ENCODE data around the gene SDHA. TPM values are rescaled to one million over a fixed set of nuclear protein-coding genes. Genes with fewer than 3 reads are reported as not detected.
A peak's percentile ranks its signal among the peaks of the same experiment; 100 is the strongest.

The SDHA gene
- total and polyA plus RNA-seq, 9 of the 15 experiments (the other 6 are each of a cell fraction or from before 2014, with no cell fraction given), result 82.9 to 191 (median 130) TPM

GRCh38 chr5:206406-206805 lies 11.7 kb upstream of the SDHA start:
- intact Hi-C loops (cut with micrococcal nuclease), result no loop called here
- H3K9ac ChIP-seq (ENCODE audit: insufficient read depth in 1 of 2, low read depth in 2 of 2, low read length in 2 of 2), result 0 out of 4 replicates have a peak overlapping the region, but pooled peaks of 1 of the 2 experiments have one; percentile 32
- peaks cover 31% of the 10 kb centered on the region for H4K20me1 ChIP-seq (replicated peaks; ENCODE audit: control insufficient read depth, insufficient read depth, low read length)
- ChIA-PET POLR2A (interaction anchor here (1.0 to 1.3 kb wide), 2 partner anchors 8 to 12 kb away, joined by 3 read pairs; no protein-coding TSS in a partner anchor), CTCF (ENCODE audit: low intra/inter-chr PET ratio) (no interaction called here)
- H3K27me3 ChIP-seq (ENCODE audit: control insufficient read depth in 2 of 2, insufficient read depth in 2 of 2, low read length in 2 of 2), result no peaks in the 10 kb centered on the region
- no peak overlapping the region for H3K4me3 ChIP-seq
- 74% methylated on average over 11 of the region's 11 CpGs for WGBS (ENCODE audit: insufficient coverage, low coverage, missing lambda C conversion rate)
- peak overlapping the region; percentile 60; the same call in 1 of the 2 replicates for H3K4me2 ChIP-seq (ENCODE audit: insufficient read depth, low read length)
- in situ Hi-C loops (cut with MboI), result no loop called here
- FAIRE-seq (peak; percentile 44), DNase-seq (ENCODE audit: extremely low read depth in 1 of 4, low spot score in 3 of 4) (peak in 2 of 4 experiments; percentile 25 to 28), ATAC-seq (peak; percentile 33; the same call in 1 of the 3 replicates)
- peaks cover 38% of the 10 kb centered on the region for H3K79me2 ChIP-seq (ENCODE audit: control insufficient read depth, insufficient read depth, low read length)
- H3K4me1 ChIP-seq (replicated peaks in 1 of 2; ENCODE audit: control insufficient read depth in 2 of 2, insufficient read depth in 2 of 2, low read length in 2 of 2), result peaks cover 24 to 27% of the 10 kb centered on the region in 2 experiments
- no peak overlapping the region for H2AFZ ChIP-seq (ENCODE audit: low read depth, low read length)
- no peaks in the 10 kb centered on the region for H3K9me1 ChIP-seq (ENCODE audit: control insufficient read depth, insufficient read depth, low read length)
- H3K27ac ChIP-seq (ENCODE audit: extremely low read depth, low read depth, low read length), result 0 out of 3 replicates have a peak overlapping the region, but pooled peaks have one; percentile 51
- BruUV-seq (replicated peaks), result no TSS peak
- H3K36me3 ChIP-seq (ENCODE audit: control insufficient read depth, insufficient read depth, low read length), result peaks cover 28% of the 10 kb centered on the region
- no peaks in the 10 kb centered on the region for H3K9me3 ChIP-seq (replicated peaks; ENCODE audit: control insufficient read depth, insufficient read depth, low read depth, low read length)
- TF ChIP-seq JUND (IDR thresholded peaks at IDR 0.05; ENCODE audit: borderline replicate concordance, low read depth, low read length) (peak; percentile 11; the same call in 1 of the 2 replicates), JUND (tag; IDR thresholded peaks at IDR 0.05; ENCODE audit: borderline replicate concordance, low read depth, low read length) (no peak), CHD1 (IDR thresholded peaks at IDR 0.05; ENCODE audit: low read length) (no peak), FOSL1 (tag; conservative IDR thresholded peaks at IDR 0.05) (peak; percentile 32; the same call in 1 of the 2 replicates)

GRCh38 chr5:206927-207536 lies 11.1 kb upstream of the SDHA start:
- H3K4me3 ChIP-seq, result no peak overlapping the region
- intact Hi-C loops (cut with micrococcal nuclease) (no loop called here), in situ Hi-C loops (cut with MboI) (no loop called here)
- peak overlapping the region; percentile 51; the same call in 2 of the 3 replicates for H3K27ac ChIP-seq (ENCODE audit: extremely low read depth, low read depth, low read length)
- H3K79me2 ChIP-seq (ENCODE audit: control insufficient read depth, insufficient read depth, low read length), result peaks cover 38% of the 10 kb centered on the region
- ChIA-PET CTCF (ENCODE audit: low intra/inter-chr PET ratio) (no interaction called here), POLR2A (interaction anchor here (0.6 to 1.2 kb wide), 6 partner anchors 9 to 72 kb away, joined by 3 to 7 read pairs (median 3); partner anchors contain the start of genes CCDC127 and SDHA)
- peak; percentile 95 for FAIRE-seq
- no peak overlapping the region for H2AFZ ChIP-seq (ENCODE audit: low read depth, low read length)
- H3K27me3 ChIP-seq (ENCODE audit: control insufficient read depth in 2 of 2, insufficient read depth in 2 of 2, low read length in 2 of 2), result no peaks in the 10 kb centered on the region
- BruUV-seq (replicated peaks), result no TSS peak
- peaks cover 28% of the 10 kb centered on the region for H3K36me3 ChIP-seq (ENCODE audit: control insufficient read depth, insufficient read depth, low read length)
- 10% methylated on average over 8 of the region's 8 CpGs for WGBS (ENCODE audit: insufficient coverage, low coverage, missing lambda C conversion rate)
- peak; percentile 86 for ATAC-seq
- peaks cover 24 to 27% of the 10 kb centered on the region in 2 experiments for H3K4me1 ChIP-seq (replicated peaks in 1 of 2; ENCODE audit: control insufficient read depth in 2 of 2, insufficient read depth in 2 of 2, low read length in 2 of 2)
- peaks cover 31% of the 10 kb centered on the region for H4K20me1 ChIP-seq (replicated peaks; ENCODE audit: control insufficient read depth, insufficient read depth, low read length)
- H3K9me1 ChIP-seq (ENCODE audit: control insufficient read depth, insufficient read depth, low read length), result no peaks in the 10 kb centered on the region
- DNase-seq (ENCODE audit: extremely low read depth in 1 of 4, low spot score in 3 of 4), result peak in 3 of 4 experiments; percentile 46 to 84 (median 82)
- peak overlapping the region; percentile 16 to 41; a peak in 2 of 4 replicates for H3K9ac ChIP-seq (ENCODE audit: insufficient read depth in 1 of 2, low read depth in 2 of 2, low read length in 2 of 2)
- no peaks in the 10 kb centered on the region for H3K9me3 ChIP-seq (replicated peaks; ENCODE audit: control insufficient read depth, insufficient read depth, low read depth, low read length)
- H3K4me2 ChIP-seq (ENCODE audit: insufficient read depth, low read length), result peak overlapping the region; percentile 60
- TF ChIP-seq NR2C1 (IDR thresholded peaks at IDR 0.05) (no peak; the same call in 1 of the 2 replicates), NR2C1 (tag; IDR thresholded peaks at IDR 0.05) (peak; percentile 63; the same call in 1 of the 2 replicates), PREB (CRISPR knock-in tag; IDR thresholded peaks at IDR 0.05) (no peak), AFF4 (CRISPR knock-in tag; IDR thresholded peaks at IDR 0.05) (no peak), PML (IDR thresholded peaks at IDR 0.05; ENCODE audit: low read length) (no peak)

Measured in K562 (cell line).